K562 (cell line): ENCODE measurements around the gene NAPB. TPM values are rescaled to one million over a fixed set of nuclear protein-coding genes. Genes with fewer than 3 reads are reported as not detected.

Experiments used
- RB1 ChIP-seq: fragments of 450-650 bp; IDR thresholded peaks from 2 replicates; pipeline ENCODE4 v1.6.1; 2017; ENCODE audit warnings: low read depth, mild to moderate bottlenecking
- RCOR1 ChIP-seq, 2 experiments: IDR thresholded peaks; 2 replicates each; pipeline ENCODE4 v1.6.1; 2012; ENCODE audit warnings: low read depth in 2 of 2, low read length in 2 of 2, borderline replicate concordance in 1 of 2, improper control_type of control experiment in 1 of 2
- polyA plus RNA-seq, 8 experiments: library from polyadenylated mRNA; depleted of rRNA in 4 of 8; stranded (reverse) in 5 of 8; unstranded in 3 of 8; fragments of >200 nt; fragmentation: Nextera tagmentation in 2 of 8; fragmentation: Illumina TruSeq in 1 of 8; extraction: Ambion mirVana in 2 of 8; extraction: Trizol in 1 of 8; gene quantifications; 2 replicates each; pipeline versions ENCODE4 v1.2.1 to v1.2.3, GENCODE V29; 2011 to 2014; ENCODE audit warnings: inconsistent platforms in 1 of 8, missing spikeins in 1 of 8
- total RNA-seq, 7 experiments: library from RNA; depleted of rRNA in 6 of 7; stranded (reverse); fragments of >200 nt in 6 of 7; fragmentation: Illumina TruSeq in 2 of 7; extraction: Trizol in 2 of 7; gene quantifications; 2 replicates each; pipeline versions ENCODE4 v1.2.1 to v1.2.3, GENCODE V29; 2011 to 2021; ENCODE audit warnings: low replicate concordance in 1 of 7
- TF ChIP-seq, protein P1 (sequence below), 2 experiments: fragments of 450-650 bp; formaldehyde crosslinking in 1 of 2; IDR thresholded peaks; 2 replicates each; pipeline versions ENCODE4 v1.4.0 to v1.6.1; 2014 to 2020; ENCODE audit warnings: mild to moderate bottlenecking in 2 of 2, borderline replicate concordance in 1 of 2, low read depth in 1 of 2
- TF ChIP-seq, protein P2 (sequence below): fragments of 200-800 bp; sonication (Bioruptor generic); IDR thresholded peaks from 2 replicates; pipeline ENCODE4 v1.6.1; 2017; ENCODE audit warnings: missing genetic modification characterization, missing compliant biosample characterization

NAPB gene
- total and polyA plus RNA-seq, 9 of the 15 experiments (the other 6 are each of a cell fraction or from before 2014, with no cell fraction given): 1.4 to 7.7 (median 5.2) TPM

DNA sequence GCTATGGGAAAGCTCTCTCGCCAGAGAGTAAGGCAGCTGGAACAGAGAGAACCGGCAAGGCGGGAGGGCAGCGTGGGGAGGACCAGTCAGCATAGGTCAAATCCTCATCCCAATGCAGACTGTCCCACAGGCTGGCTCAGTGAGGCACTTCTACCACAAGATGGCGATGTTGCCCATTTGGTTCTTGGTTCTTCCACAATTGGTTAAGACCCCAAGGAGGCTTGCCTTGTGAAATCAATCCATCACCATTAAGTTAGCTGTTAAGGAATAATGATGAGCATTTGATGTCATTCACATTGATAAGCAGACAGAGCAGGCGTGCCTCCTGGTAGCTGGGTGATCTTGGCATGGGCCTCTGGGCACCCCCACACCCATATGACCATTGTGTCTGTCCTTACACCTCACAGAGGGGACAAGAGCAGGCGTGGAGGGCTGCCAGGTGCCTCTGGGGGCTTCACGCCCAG is 20.6 kb upstream of the NAPB start (continued):
- TF ChIP-seq, protein P1, sequence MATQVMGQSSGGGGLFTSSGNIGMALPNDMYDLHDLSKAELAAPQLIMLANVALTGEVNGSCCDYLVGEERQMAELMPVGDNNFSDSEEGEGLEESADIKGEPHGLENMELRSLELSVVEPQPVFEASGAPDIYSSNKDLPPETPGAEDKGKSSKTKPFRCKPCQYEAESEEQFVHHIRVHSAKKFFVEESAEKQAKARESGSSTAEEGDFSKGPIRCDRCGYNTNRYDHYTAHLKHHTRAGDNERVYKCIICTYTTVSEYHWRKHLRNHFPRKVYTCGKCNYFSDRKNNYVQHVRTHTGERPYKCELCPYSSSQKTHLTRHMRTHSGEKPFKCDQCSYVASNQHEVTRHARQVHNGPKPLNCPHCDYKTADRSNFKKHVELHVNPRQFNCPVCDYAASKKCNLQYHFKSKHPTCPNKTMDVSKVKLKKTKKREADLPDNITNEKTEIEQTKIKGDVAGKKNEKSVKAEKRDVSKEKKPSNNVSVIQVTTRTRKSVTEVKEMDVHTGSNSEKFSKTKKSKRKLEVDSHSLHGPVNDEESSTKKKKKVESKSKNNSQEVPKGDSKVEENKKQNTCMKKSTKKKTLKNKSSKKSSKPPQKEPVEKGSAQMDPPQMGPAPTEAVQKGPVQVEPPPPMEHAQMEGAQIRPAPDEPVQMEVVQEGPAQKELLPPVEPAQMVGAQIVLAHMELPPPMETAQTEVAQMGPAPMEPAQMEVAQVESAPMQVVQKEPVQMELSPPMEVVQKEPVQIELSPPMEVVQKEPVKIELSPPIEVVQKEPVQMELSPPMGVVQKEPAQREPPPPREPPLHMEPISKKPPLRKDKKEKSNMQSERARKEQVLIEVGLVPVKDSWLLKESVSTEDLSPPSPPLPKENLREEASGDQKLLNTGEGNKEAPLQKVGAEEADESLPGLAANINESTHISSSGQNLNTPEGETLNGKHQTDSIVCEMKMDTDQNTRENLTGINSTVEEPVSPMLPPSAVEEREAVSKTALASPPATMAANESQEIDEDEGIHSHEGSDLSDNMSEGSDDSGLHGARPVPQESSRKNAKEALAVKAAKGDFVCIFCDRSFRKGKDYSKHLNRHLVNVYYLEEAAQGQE (IDR thresholded peaks at IDR 0.05; ENCODE audit: borderline replicate concordance): peak; percentile 58; the same call in 1 of the 2 replicates
- TF ChIP-seq, protein P1 (CRISPR knock-in tag; IDR thresholded peaks at IDR 0.05; ENCODE audit: low read depth): no peak
- TF ChIP-seq, protein P2, sequence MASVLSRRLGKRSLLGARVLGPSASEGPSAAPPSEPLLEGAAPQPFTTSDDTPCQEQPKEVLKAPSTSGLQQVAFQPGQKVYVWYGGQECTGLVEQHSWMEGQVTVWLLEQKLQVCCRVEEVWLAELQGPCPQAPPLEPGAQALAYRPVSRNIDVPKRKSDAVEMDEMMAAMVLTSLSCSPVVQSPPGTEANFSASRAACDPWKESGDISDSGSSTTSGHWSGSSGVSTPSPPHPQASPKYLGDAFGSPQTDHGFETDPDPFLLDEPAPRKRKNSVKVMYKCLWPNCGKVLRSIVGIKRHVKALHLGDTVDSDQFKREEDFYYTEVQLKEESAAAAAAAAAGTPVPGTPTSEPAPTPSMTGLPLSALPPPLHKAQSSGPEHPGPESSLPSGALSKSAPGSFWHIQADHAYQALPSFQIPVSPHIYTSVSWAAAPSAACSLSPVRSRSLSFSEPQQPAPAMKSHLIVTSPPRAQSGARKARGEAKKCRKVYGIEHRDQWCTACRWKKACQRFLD (CRISPR knock-in tag): no peak
- TF ChIP-seq RB1 (peak; percentile 38; the same call in 1 of the 2 replicates), RCOR1 (IDR thresholded peaks at IDR 0.05; ENCODE audit: borderline replicate concordance in 1 of 2, low read depth in 2 of 2, low read length in 2 of 2) (0 out of 4 replicates have a peak, but pooled peaks of 1 of the 2 experiments have one; percentile 9)
